Stimulated activated naive CD8-positive, alpha-beta T cell treated with anti-CD3 and anti-CD28 coated beads, Interleukin-15, Interleukin-2, amounts not matched to agents 100 ng/mL and 50 ng/mL, for 24 hours (primary cell): ENCODE measurements around the gene TTLL5.

ENCODE experiments used
- H3K27ac Mint-ChIP-seq: one replicate; pipeline ENCODE4 v1.8.0; 2021; ENCODE audit warnings: mild to moderate bottlenecking, mixed read lengths
- H3K27me3 Mint-ChIP-seq: one replicate; pipeline ENCODE4 v1.8.0; 2021; ENCODE audit warnings: mixed read lengths
- H3K36me3 Mint-ChIP-seq: one replicate; pipeline ENCODE4 v1.8.0; 2021; ENCODE audit warnings: low read depth, mixed read lengths
- H3K4me1 Mint-ChIP-seq: one replicate; pipeline ENCODE4 v1.8.0; 2021; ENCODE audit warnings: low read depth, mixed read lengths
- H3K4me3 Mint-ChIP-seq: one replicate; pipeline ENCODE4 v1.8.0; 2021; ENCODE audit warnings: mild to moderate bottlenecking, mixed read lengths
- H3K9me3 Mint-ChIP-seq: one replicate; pipeline ENCODE4 v1.8.0; 2021; ENCODE audit warnings: mixed read lengths

Gene TTLL5

GRCh38 chr14:75987201-75987970 lies 326.3 kb downstream of the TTLL5 start:
- H3K27me3 Mint-ChIP-seq, result no peaks in the 10 kb centered on the region
- no peak overlapping the region for H3K27ac Mint-ChIP-seq
- no peak overlapping the region for H3K4me3 Mint-ChIP-seq
- H3K36me3 Mint-ChIP-seq, result peaks cover 14% of the 10 kb centered on the region
- no peaks in the 10 kb centered on the region for H3K9me3 Mint-ChIP-seq
- peaks cover 18% of the 10 kb centered on the region for H3K4me1 Mint-ChIP-seq

GRCh38 chr14:75989134-75989533 lies 328.1 kb downstream of the TTLL5 start:
- H3K36me3 Mint-ChIP-seq, result peaks cover 16% of the 10 kb centered on the region
- H3K4me3 Mint-ChIP-seq, result no peak overlapping the region
- no peaks in the 10 kb centered on the region for H3K27me3 Mint-ChIP-seq
- H3K27ac Mint-ChIP-seq, result no peak overlapping the region
- H3K9me3 Mint-ChIP-seq, result no peaks in the 10 kb centered on the region
- peaks cover 13% of the 10 kb centered on the region for H3K4me1 Mint-ChIP-seq

- Mint-ChIP-seq H3K4me3 (no peak overlapping the region), H3K9me3 (no peaks in the 10 kb centered on the region), H3K27ac (no peak overlapping the region), H3K27me3 (no peaks in the 10 kb centered on the region), H3K36me3 (peaks cover 26% of the 10 kb centered on the region), H3K4me1 (peaks cover 12% of the 10 kb centered on the region)
These were observed 329.3 kb downstream of the TTLL5 start for GRCh38 chr14:75990297-75990696.

GRCh38 chr14:75991753-75992152 lies 330.7 kb downstream of the TTLL5 start:
- Mint-ChIP-seq H3K4me1 (peaks cover under 1% of the 10 kb centered on the region), H3K9me3 (no peaks in the 10 kb centered on the region), H3K36me3 (peaks cover 39% of the 10 kb centered on the region), H3K27me3 (no peaks in the 10 kb centered on the region), H3K4me3 (no peak overlapping the region), H3K27ac (no peak overlapping the region)

- no peak overlapping the region for H3K27ac Mint-ChIP-seq
- no peaks in the 10 kb centered on the region for H3K27me3 Mint-ChIP-seq
- H3K9me3 Mint-ChIP-seq, result no peaks in the 10 kb centered on the region
- peaks cover 50% of the 10 kb centered on the region for H3K36me3 Mint-ChIP-seq
- no peak overlapping the region for H3K4me3 Mint-ChIP-seq
- no peaks in the 10 kb centered on the region for H3K4me1 Mint-ChIP-seq
These were observed 332.6 kb downstream of the TTLL5 start for GRCh38 chr14:75993567-75994041.

- peaks cover 46% of the 10 kb centered on the region for H3K36me3 Mint-ChIP-seq
These were observed 334.5 kb downstream of the TTLL5 start for GRCh38 chr14:75995372-75996041.

GRCh38 chr14:75996488-75996887 lies 335.4 kb downstream of the TTLL5 start:
- Mint-ChIP-seq H3K4me3 (no peak overlapping the region), H3K36me3 (peaks cover 53% of the 10 kb centered on the region), H3K9me3 (no peaks in the 10 kb centered on the region), H3K27ac (no peak overlapping the region), H3K4me1 (no peaks in the 10 kb centered on the region), H3K27me3 (no peaks in the 10 kb centered on the region)

More at GRCh38 chr14:75995372-75996041, 334.5 kb downstream of the TTLL5 start:
- H3K9me3 Mint-ChIP-seq, result no peaks in the 10 kb centered on the region
- H3K27me3 Mint-ChIP-seq, result no peaks in the 10 kb centered on the region
- no peaks in the 10 kb centered on the region for H3K4me1 Mint-ChIP-seq
- no peak overlapping the region for H3K4me3 Mint-ChIP-seq
- no peak overlapping the region for H3K27ac Mint-ChIP-seq

- no peaks in the 10 kb centered on the region for H3K4me1 Mint-ChIP-seq
- H3K27ac Mint-ChIP-seq, result no peak overlapping the region
- H3K9me3 Mint-ChIP-seq, result peaks cover 11% of the 10 kb centered on the region
- peaks cover 67% of the 10 kb centered on the region for H3K36me3 Mint-ChIP-seq
- no peaks in the 10 kb centered on the region for H3K27me3 Mint-ChIP-seq
- no peak overlapping the region for H3K4me3 Mint-ChIP-seq
These were observed 338.6 kb downstream of the TTLL5 start for GRCh38 chr14:75999511-76000190.

GRCh38 chr14:76002383-76002782 lies 341.3 kb downstream of the TTLL5 start:
- H3K36me3 Mint-ChIP-seq, result peaks cover 65% of the 10 kb centered on the region
- H3K4me3 Mint-ChIP-seq, result no peak overlapping the region
- H3K9me3 Mint-ChIP-seq, result peaks cover 16% of the 10 kb centered on the region
- no peaks in the 10 kb centered on the region for H3K4me1 Mint-ChIP-seq
- H3K27ac Mint-ChIP-seq, result no peak overlapping the region
- no peaks in the 10 kb centered on the region for H3K27me3 Mint-ChIP-seq
